ENCODE measurements around the gene NIM1K.

GRCh38 chr5:43281840-43282658 is 90.0 kb downstream of the NIM1K start:
- no peak for TF ChIP-seq CTCF (IDR thresholded peaks at IDR 0.05 in 8 of 11, conservative IDR thresholded peaks at IDR 0.05 in 3 of 11)
- no peak for TF ChIP-seq POLR2AphosphoS5 (IDR thresholded peaks at IDR 0.05)
- no peak for TF ChIP-seq POLR2A (IDR thresholded peaks at IDR 0.05)
